LoVo (cell line): ENCODE data around the gene ATPAF2.

Experiments
- DNase-seq: peaks from one replicate; pipeline ENCODE4 v3.0.0-alpha.2; 2016; ENCODE audit warnings: low spot score

Gene ATPAF2

GRCh38 chr17:18038861-18039534 is at the start of gene ATPAF2, which contains the start of gene GID4:
ATPAF2 (minus strand) TSS chr17:18039168; CDS start chr17:18039013, 155 bp downstream.
GID4 (plus strand) TSS chr17:18039408; CDS start chr17:18039465, 57 bp downstream.
- DNase-seq, result peak; percentile 99

- peak; percentile 92 for DNase-seq
Observed at GRCh38 chr17:18087610-18088491, 48.9 kb upstream of the ATPAF2 start, which contains the start of gene DRG2. DRG2 (plus strand) TSS chr17:18087948; CDS start chr17:18088024, 76 bp downstream.

DNA sequence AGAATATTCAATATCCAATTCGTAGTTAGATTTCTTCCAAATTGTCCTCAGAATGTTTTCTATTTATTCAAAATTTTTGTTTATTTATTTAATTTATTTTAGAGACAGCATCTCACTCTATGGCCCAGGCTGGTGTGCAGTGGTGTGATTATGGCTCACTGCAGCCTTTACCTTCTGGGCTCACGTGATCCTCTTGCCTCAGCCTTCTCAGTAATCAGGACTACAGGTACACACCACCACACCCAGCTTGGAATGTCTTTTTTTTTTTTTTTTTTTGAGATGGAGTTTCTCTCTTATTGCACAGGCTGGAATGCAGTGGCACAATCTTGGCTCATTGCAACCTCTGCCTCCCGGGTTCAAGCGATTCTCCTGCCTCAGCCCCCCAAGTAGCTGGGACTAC is 45.3 kb upstream of the ATPAF2 start:
- DNase-seq, result no peak

- no peak for DNase-seq
Observed at GRCh38 chr17:18079543-18079942, 40.6 kb upstream of the ATPAF2 start.

- DNase-seq, result no peak
Observed at GRCh38 chr17:18076936-18077335, 38.0 kb upstream of the ATPAF2 start.

DNA sequence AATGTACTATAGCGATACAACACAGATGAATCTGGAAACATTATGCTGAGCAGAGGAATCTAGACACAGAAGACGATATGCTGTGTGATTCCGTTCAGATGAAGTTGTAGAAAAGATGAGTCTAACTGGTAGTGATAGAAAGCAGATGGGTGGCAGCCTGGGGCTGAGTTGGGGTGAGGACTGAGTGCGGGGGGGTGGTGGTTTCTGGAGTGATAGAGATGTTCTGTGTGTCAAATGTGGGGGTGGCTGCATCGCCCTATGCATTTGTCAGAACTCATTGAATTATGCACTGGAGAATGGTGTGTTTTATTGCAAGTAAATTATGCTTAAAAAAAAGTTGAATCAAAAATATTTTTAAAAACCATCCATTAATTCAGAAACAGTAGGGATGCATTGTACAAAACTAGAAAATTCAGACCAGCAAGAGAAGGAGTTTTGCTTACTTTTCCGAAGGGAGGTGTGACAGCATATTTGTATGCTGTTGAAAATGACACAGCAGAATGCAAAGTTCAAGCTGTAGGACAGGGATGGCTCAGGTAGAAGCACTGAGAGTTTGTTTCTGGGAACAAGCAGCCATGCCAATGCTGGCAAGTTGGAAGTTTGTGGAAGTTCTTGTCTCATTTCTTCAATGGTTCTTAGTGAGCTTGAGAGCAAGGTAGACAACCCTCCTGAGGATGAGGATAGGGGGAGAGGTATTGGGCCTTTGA is 35.8 kb upstream of the ATPAF2 start:
- no peak for DNase-seq

DNA sequence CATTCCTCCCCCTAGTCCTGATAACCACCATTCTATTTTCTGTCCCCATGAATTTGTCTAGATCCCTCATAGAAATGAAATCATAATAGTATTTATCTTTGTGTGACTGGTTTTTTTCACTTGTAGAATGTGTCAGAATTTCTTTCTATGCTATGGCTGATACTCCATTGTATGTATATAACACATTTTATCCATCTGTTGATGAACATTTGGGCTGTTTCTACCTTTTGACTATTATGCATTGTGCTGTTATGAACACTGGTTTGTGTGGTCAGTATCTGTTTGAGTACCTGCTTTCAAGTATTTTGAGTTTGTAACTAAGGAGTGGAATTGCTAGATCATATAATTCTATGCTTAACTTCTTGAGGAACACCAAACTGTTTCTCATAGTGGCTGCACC is 32.8 kb upstream of the ATPAF2 start:
- DNase-seq, result no peak

- no peak for DNase-seq
Observed at GRCh38 chr17:18070861-18071340, 31.9 kb upstream of the ATPAF2 start.

DNA sequence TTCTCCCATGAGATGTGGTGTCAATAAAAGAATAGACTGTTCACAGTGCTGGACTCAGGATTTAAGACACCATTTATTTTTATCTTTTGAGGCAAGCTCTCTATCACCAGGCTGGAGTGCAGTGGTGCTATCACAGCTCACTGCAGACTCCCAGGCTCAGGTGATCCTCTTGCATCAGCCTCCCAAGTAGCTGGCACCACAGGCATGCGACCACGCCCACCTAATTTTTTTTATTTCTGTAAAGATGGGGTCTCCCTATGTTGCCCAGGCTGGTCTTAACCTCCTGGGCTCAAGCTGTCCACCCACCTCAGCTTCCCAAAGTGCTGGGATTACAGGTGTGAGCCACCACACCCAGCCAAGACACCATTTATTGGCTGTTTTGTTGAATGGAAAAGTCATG is 30.1 kb upstream of the ATPAF2 start:
- no peak for DNase-seq

- no peak for DNase-seq
Observed at GRCh38 chr17:18066866-18067265, 27.9 kb upstream of the ATPAF2 start.

GRCh38 chr17:18065546-18065945 is 26.6 kb upstream of the ATPAF2 start:
- DNase-seq, result no peak

DNA sequence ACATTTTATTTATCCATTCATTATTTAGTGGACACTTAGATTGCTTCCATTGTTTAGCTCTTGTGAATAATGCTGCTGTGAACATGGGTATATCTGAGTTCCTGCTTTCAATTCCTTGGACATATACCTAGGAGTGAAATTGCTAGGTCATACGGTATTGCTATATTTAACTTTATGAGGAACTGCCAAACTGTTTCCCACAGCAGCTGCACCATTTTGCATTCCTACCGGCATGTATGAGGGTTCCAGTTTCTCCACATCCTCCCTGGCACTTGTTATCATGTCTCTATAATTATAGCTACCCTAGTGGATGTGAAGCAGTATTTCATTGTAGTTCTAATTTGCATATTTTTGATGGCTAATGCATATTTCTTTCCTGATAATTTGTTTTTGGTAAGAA is 25.1 kb upstream of the ATPAF2 start:
- no peak for DNase-seq

DNA sequence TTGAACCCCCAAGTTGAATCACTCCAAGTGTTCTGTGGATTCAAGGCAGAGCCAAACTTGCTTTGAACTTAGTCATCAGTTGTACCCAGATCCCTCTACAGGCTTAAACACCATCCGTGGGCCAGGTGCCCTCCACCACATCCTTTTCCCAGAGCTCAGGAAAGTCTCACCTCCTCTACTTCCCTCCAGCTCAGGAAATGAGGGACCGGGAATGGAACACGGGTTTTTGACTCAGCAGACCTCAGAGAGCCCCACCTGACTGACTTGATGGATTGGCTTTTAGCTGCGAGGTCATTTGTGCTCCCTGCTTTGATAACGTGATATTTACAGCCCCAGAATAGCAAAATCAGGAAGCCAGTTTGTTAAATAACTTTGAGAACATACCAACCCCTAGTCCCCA is 20.3 kb upstream of the ATPAF2 start:
- no peak for DNase-seq

GRCh38 chr17:18056214-18056613 is 17.2 kb upstream of the ATPAF2 start:
- DNase-seq, result no peak

GRCh38 chr17:18055597-18055996 is 16.6 kb upstream of the ATPAF2 start:
- DNase-seq, result no peak

- no peak for DNase-seq
Observed at GRCh38 chr17:18045691-18046350, 6.9 kb upstream of the ATPAF2 start.

DNA sequence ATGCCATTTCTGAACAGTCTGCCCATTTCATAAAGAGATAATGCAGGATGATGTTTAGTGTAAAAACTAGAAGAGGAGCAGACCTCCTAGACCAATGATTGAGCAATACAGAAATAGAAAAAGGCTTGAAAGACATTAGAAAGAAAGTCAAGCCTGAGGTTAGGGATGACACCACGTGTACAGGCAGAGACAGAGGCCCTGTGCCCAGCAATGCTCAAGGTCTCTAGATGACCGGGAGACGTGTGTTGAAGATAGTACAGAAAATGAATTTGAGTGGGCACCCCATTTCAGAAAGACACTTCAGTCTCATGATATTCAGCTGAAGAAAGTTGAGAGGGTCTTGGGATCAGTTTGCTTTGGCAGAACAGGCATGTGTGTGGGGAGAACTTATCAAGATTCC is 5.6 kb upstream of the ATPAF2 start:
- no peak for DNase-seq

- no peak for DNase-seq
Observed at GRCh38 chr17:18043491-18043890, 4.5 kb upstream of the ATPAF2 start.

- no peak for DNase-seq
Observed at GRCh38 chr17:18042983-18043382, 4.0 kb upstream of the ATPAF2 start.

- no peak for DNase-seq
Observed at GRCh38 chr17:18041776-18042175, 2.8 kb upstream of the ATPAF2 start.

DNA sequence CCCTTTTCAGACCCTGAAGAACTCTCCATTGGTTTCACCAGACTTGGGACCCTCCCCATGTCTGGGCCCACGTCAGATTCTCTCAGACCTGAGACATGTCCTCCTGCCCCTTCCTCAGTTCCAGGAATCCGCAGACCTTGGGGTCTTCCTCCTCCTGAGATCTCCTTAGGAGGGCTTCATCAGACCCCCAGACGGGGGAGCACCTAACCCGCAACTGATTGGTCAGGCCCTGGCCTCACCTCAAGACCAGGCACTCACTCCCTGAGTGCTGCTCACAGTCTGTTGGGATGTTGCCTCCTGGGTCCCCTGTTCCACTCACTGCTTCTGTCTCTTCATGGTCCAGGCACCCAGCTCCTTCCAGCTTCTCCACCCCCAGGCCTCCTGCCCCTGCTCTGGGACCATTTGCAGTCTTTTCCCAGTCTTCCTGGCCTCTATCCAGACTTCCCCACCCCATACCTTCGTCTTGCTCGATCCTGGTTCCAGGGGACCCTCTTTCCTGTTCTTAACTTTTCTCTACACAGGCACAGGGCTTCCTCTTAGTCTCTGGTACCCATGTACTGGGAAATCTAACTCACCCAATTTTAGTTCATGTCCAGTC is 1.4 kb upstream of the ATPAF2 start:
- DNase-seq, result no peak
